WTC11 (cell line): ENCODE measurements around the gene ENHO.

ENCODE experiments used
- ATF3 ChIP-seq: sonication (generic); formaldehyde crosslinking; conservative IDR thresholded peaks from 2 replicates; pipeline ENCODE4 v1.8.1; 2022; ENCODE audit warnings: mild to moderate bottlenecking, missing genetic modification reagents
- CTCF ChIP-seq: fragments of 200-600 bp; IDR thresholded peaks from 2 replicates; pipeline ENCODE4 v1.8.0; 2022; ENCODE audit warnings: antibody characterized with exemption
- ETV6 ChIP-seq: sonication (generic); formaldehyde crosslinking; IDR thresholded peaks from 2 replicates; pipeline ENCODE4 v1.8.1; 2022; ENCODE audit warnings: mild to moderate bottlenecking, missing genetic modification reagents
- MAX ChIP-seq: sonication (generic); formaldehyde crosslinking; IDR thresholded peaks from 2 replicates; pipeline ENCODE4 v1.8.0; 2022; ENCODE audit warnings: mild to moderate bottlenecking, missing genetic modification reagents
- NFYB ChIP-seq: sonication (generic); formaldehyde crosslinking; conservative IDR thresholded peaks from 2 replicates; pipeline ENCODE4 v1.8.0; 2022; ENCODE audit warnings: low read depth, missing genetic modification reagents
- NR2C2 ChIP-seq: sonication (generic); formaldehyde crosslinking; IDR thresholded peaks from 2 replicates; pipeline ENCODE4 v1.8.0; 2022; ENCODE audit warnings: mild to moderate bottlenecking, missing genetic modification reagents
- NR3C1 ChIP-seq: sonication (generic); formaldehyde crosslinking; conservative IDR thresholded peaks from 2 replicates; pipeline ENCODE4 v1.8.1; 2023; ENCODE audit warnings: low read depth, mild to moderate bottlenecking, missing genetic modification reagents
- SP1 ChIP-seq: sonication (generic); formaldehyde crosslinking; conservative IDR thresholded peaks from 2 replicates; pipeline ENCODE4 v1.8.1; 2022; ENCODE audit warnings: missing genetic modification reagents
- TCF7 ChIP-seq: sonication (generic); formaldehyde crosslinking; IDR thresholded peaks from 2 replicates; pipeline ENCODE4 v1.8.0; 2022; ENCODE audit warnings: mild to moderate bottlenecking, low read depth, missing genetic modification reagents, moderate library complexity
- TEAD1 ChIP-seq: sonication (generic); formaldehyde crosslinking; IDR thresholded peaks from 2 replicates; pipeline ENCODE4 v1.8.0; 2022; ENCODE audit warnings: mild to moderate bottlenecking, missing genetic modification reagents
- ZNF263 ChIP-seq: sonication (generic); formaldehyde crosslinking; IDR thresholded peaks from 2 replicates; pipeline ENCODE4 v1.8.1; 2022; ENCODE audit warnings: low read depth, mild to moderate bottlenecking, moderate library complexity, missing genetic modification reagents
- ZNF317 ChIP-seq: sonication (generic); formaldehyde crosslinking; IDR thresholded peaks from 2 replicates; pipeline ENCODE4 v1.8.1; 2023; ENCODE audit warnings: low read depth, mild to moderate bottlenecking, moderate library complexity, missing genetic modification reagents, borderline replicate concordance
- TF ChIP-seq, protein P1 (sequence below): sonication (generic); formaldehyde crosslinking; IDR thresholded peaks from 2 replicates; pipeline ENCODE4 v1.8.1; 2023; ENCODE audit warnings: mild to moderate bottlenecking, missing genetic modification reagents, moderate library complexity
- TF ChIP-seq, protein P2 (sequence below): sonication (generic); formaldehyde crosslinking; IDR thresholded peaks from 2 replicates; pipeline ENCODE4 v1.8.0; 2023; ENCODE audit warnings: mild to moderate bottlenecking, missing genetic modification reagents

GRCh38 chr9:34512131-34513078 is 10.4 kb downstream of the ENHO start:
- TF ChIP-seq NR2C2 (CRISPR knock-in tag) = no peak
- TF ChIP-seq SP1 (CRISPR knock-in tag) = no peak
- TF ChIP-seq TEAD1 (CRISPR knock-in tag) = no peak
- TF ChIP-seq ETV6 (CRISPR knock-in tag) = no peak; the same call in 1 of the 2 replicates
- no peak for TF ChIP-seq CTCF
- TF ChIP-seq MAX = no peak
- no peak for TF ChIP-seq NFYB (CRISPR knock-in tag)
- no peak for TF ChIP-seq ZNF263 (CRISPR knock-in tag)
- no peak for TF ChIP-seq TCF7
- no peak for TF ChIP-seq ATF3 (CRISPR knock-in tag)
- TF ChIP-seq, protein P1, sequence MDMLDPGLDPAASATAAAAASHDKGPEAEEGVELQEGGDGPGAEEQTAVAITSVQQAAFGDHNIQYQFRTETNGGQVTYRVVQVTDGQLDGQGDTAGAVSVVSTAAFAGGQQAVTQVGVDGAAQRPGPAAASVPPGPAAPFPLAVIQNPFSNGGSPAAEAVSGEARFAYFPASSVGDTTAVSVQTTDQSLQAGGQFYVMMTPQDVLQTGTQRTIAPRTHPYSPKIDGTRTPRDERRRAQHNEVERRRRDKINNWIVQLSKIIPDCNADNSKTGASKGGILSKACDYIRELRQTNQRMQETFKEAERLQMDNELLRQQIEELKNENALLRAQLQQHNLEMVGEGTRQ (CRISPR knock-in tag) = no peak
- TF ChIP-seq, protein P2, sequence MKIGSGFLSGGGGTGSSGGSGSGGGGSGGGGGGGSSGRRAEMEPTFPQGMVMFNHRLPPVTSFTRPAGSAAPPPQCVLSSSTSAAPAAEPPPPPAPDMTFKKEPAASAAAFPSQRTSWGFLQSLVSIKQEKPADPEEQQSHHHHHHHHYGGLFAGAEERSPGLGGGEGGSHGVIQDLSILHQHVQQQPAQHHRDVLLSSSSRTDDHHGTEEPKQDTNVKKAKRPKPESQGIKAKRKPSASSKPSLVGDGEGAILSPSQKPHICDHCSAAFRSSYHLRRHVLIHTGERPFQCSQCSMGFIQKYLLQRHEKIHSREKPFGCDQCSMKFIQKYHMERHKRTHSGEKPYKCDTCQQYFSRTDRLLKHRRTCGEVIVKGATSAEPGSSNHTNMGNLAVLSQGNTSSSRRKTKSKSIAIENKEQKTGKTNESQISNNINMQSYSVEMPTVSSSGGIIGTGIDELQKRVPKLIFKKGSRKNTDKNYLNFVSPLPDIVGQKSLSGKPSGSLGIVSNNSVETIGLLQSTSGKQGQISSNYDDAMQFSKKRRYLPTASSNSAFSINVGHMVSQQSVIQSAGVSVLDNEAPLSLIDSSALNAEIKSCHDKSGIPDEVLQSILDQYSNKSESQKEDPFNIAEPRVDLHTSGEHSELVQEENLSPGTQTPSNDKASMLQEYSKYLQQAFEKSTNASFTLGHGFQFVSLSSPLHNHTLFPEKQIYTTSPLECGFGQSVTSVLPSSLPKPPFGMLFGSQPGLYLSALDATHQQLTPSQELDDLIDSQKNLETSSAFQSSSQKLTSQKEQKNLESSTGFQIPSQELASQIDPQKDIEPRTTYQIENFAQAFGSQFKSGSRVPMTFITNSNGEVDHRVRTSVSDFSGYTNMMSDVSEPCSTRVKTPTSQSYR = no peak
- TF ChIP-seq NR3C1 (CRISPR knock-in tag) = no peak
- no peak for TF ChIP-seq ZNF317 (CRISPR knock-in tag)
